Stimulated activated CD8-positive, alpha-beta memory T cell treated with anti-CD3 and anti-CD28 coated beads, Interleukin-7, amount 100 ng/mL, for 1 hour (primary cell): ENCODE measurements around the gene SEC23B.
A peak's percentile ranks its signal among the peaks of the same experiment; 100 is the strongest.

Experiments used
- DNase-seq, 2 donors: peaks; one replicate each; pipeline ENCODE4 v3.0.0-alpha.2; 2020; ENCODE audit warnings: low read depth in 2 of 2

The SEC23B gene

GRCh38 chr20:18587665-18588573 is 80.2 kb downstream of the SEC23B start, which contains the start of gene DTD1:
Gene DTD1 (plus strand): TSS chr20:18588054. CDS start chr20:18588073, 19 bp downstream.
- peak; percentile 64 to 65 for DNase-seq

- DNase-seq: no peak
Observed at GRCh38 chr20:18588574-18588933, 80.8 kb downstream of the SEC23B start.

- DNase-seq: no peak
Observed at GRCh38 chr20:18589941-18590674, 82.4 kb downstream of the SEC23B start.

- no peak for DNase-seq
Observed at GRCh38 chr20:18596270-18596669, 88.5 kb downstream of the SEC23B start.

GRCh38 chr20:18609741-18610140 is 102.0 kb downstream of the SEC23B start:
- DNase-seq: no peak
